Kidney (tissue), 14 donors: Measurements from ENCODE around the gene HSPA6. TPM values are rescaled to one million over a fixed set of nuclear protein-coding genes. Genes with fewer than 3 reads are reported as not detected.
"Not testable (repeated sequence)": the region's sequence is repeated elsewhere in the genome, so short reads cannot be mapped to it uniquely, and the experiment has no call there.

ENCODE experiments used
- DNase-seq, 5 donors: peaks; one replicate each; pipeline ENCODE4 v3.0.0-alpha.2; 2013 to 2020
- FAIRE-seq: peaks from 2 replicates; lab custom pipeline; 2012; peaks lifted over from hg19 to GRCh38; lab: Jason Lieb, UNC
- H3K27ac ChIP-seq, 2 donors: one replicate each; pipeline ENCODE4 v1.7.0; 2013; ENCODE audit warnings: low read depth in 2 of 2, low read length in 2 of 2, inconsistent platforms in 1 of 2
- H3K27me3 ChIP-seq: one replicate; pipeline ENCODE4 v1.7.1; 2013; ENCODE audit warnings: low read length, inconsistent platforms; ENCODE audit not compliant: control insufficient read depth, insufficient read depth
- H3K36me3 ChIP-seq, 3 donors: one replicate each; pipeline versions ENCODE4 v1.7.0 to v1.7.1; 2013; ENCODE audit warnings: low read length in 3 of 3, control low read depth in 1 of 3, inconsistent platforms in 1 of 3; ENCODE audit not compliant: insufficient read depth in 3 of 3, control insufficient read depth in 2 of 3
- H3K4me1 ChIP-seq, 3 donors: one replicate each; pipeline versions ENCODE4 v1.7.0 to v1.7.1; 2013; ENCODE audit warnings: low read length in 3 of 3, inconsistent platforms in 1 of 3, low read depth in 1 of 3; ENCODE audit not compliant: control insufficient read depth in 2 of 3, insufficient read depth in 2 of 3
- H3K4me3 ChIP-seq, 3 donors: one replicate each; pipeline versions ENCODE4 v1.7.0 to v1.8.1; 2013; ENCODE audit warnings: low read length in 3 of 3, control low read depth in 1 of 3, inconsistent platforms in 1 of 3
- H3K9ac ChIP-seq, 3 donors: one replicate each; pipeline versions ENCODE4 v1.7.0 to v1.7.1; 2013; ENCODE audit warnings: low read length in 3 of 3, control low read depth in 1 of 3, inconsistent platforms in 1 of 3
- H3K9me3 ChIP-seq, 3 donors: one replicate each; pipeline versions ENCODE4 v1.7.0 to v1.7.1; 2013; ENCODE audit warnings: low read length in 3 of 3, control low read depth in 1 of 3, inconsistent platforms in 1 of 3; ENCODE audit not compliant: control insufficient read depth in 2 of 3, insufficient read depth in 1 of 3
- intact Hi-C: fragments of 100-400 bp; cut with DNase I; formaldehyde crosslinking; loops from one replicate; pipeline ENCODE4 v1.11.1; 2022
- polyA plus RNA-seq: library from polyadenylated mRNA; stranded (reverse); fragments of 350-450 nt; fragmentation: Illumina TruSeq; extraction: RNeasy Lipid Tissue Mini Kit (QIAGEN cat#74804); gene quantifications from one replicate; pipeline ENCODE4 v1.2.3, GENCODE V29; 2014; ENCODE audit warnings: low read depth, low replicate concordance; ENCODE audit not compliant: insufficient read depth
- total RNA-seq: library from RNA; stranded (reverse); fragmentation: NEBNext Ultra II Directional; extraction: Animal tissue kit (Norgen Biotek cat#: 25700); gene quantifications from one replicate; pipeline ENCODE4 v1.2.1, GENCODE V29; 2021
- TF ChIP-seq, protein P1 (sequence below): IDR thresholded peaks from 3 replicates; pipeline ENCODE4 v1.5.1; 2012; ENCODE audit warnings: mild to moderate bottlenecking, moderate library complexity, borderline replicate concordance; ENCODE audit not compliant: insufficient read depth; ENCODE audit errors: extremely low read depth
- donor health status: control.
- donor health status: control.
- donor health status: control.
- donor health status: control.
- donor health status: control.
- donor health status: DM: yes; HTN: yes; CAD: no.
- donor health status: Normal renal cell carcinoma (clear cell type).

HSPA6 gene
- total and polyA plus RNA-seq, 2 donors from 2014 or later: 2.6 to 5.5 TPM

- Histone ChIP-seq H3K9me3 (no peaks in the 10 kb centered on the region), H3K27me3 (no peaks in the 10 kb centered on the region), H3K9ac (no peak overlapping the region), H3K27ac (no peak overlapping the region), H3K4me3 (no peak overlapping the region), H3K36me3 (no peaks in the 10 kb centered on the region), H3K4me1 (peaks cover 0 to 4% (median 0%) of the 10 kb centered on the region in 3 donors)
- TF ChIP-seq, protein P1, sequence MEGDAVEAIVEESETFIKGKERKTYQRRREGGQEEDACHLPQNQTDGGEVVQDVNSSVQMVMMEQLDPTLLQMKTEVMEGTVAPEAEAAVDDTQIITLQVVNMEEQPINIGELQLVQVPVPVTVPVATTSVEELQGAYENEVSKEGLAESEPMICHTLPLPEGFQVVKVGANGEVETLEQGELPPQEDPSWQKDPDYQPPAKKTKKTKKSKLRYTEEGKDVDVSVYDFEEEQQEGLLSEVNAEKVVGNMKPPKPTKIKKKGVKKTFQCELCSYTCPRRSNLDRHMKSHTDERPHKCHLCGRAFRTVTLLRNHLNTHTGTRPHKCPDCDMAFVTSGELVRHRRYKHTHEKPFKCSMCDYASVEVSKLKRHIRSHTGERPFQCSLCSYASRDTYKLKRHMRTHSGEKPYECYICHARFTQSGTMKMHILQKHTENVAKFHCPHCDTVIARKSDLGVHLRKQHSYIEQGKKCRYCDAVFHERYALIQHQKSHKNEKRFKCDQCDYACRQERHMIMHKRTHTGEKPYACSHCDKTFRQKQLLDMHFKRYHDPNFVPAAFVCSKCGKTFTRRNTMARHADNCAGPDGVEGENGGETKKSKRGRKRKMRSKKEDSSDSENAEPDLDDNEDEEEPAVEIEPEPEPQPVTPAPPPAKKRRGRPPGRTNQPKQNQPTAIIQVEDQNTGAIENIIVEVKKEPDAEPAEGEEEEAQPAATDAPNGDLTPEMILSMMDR: no peak
- FAIRE-seq (no peak), DNase-seq (no peak)
- intact Hi-C loops: no loop called here
Observed at GRCh38 chr1:161511018-161511755, 13.2 kb upstream of the HSPA6 start.

DNA sequence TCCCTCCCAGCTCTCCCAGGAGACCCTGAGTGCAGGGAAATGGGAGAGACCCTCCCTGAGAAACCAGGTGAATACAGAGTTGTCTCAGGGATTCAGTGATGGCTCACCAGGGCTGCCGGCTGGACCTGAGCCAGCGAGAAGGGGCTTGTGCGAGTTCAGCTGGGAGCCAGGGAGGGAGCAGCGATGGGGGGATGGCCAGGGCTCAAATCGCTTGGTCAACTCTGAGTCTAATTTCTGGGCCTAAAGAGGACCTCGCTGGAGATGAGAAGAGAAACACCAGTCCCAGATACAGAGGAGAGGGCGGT lies 12.6 kb upstream of the HSPA6 start:
- DNase-seq: no peak

DNA sequence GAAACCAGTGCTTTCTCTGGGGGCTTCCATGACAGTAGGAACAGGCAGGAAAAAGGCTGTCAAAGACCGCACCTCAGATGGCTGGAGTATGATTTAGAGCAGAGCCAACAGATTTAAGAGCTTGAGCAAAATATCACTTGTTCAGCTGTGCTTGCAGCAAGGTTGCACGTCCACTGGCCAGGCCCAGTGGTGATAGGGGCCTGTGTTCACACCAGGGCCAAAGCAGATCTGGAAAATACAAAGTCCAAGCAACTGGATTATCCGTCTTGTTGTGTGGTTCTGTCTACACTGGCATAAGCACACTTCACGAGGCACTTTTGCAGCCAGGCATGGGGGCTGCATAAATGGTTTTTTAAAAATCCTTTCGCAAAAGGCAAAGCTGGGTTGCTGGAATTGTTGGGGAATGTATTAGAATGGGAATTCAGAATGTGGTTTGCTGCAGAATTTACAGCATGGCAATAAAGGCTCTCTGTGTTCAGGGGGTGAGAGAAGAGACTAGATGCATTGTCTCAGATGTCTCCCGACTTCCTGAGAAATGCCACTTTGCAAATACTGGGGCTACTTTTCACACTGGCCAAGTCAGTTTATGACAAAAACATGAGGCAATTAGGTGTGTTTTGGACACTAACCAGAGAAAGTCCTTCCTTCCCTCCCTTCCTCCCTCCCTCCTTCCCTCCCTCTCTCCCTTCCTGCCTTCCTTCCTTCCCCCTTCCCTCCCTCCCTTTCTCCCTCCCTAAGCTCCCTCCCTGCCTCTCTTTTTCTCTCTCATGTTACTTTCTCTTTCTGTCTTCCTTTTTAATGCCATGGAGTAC lies 11.5 kb upstream of the HSPA6 start:
- H3K27ac ChIP-seq: peak overlapping the region in 1 of 2 donors; percentile 47
- intact Hi-C loops, H3K4me3 ChIP-seq, H3K4me1 ChIP-seq, H3K27me3 ChIP-seq, H3K9me3 ChIP-seq, DNase-seq, H3K36me3 ChIP-seq, FAIRE-seq, H3K9ac ChIP-seq: not testable (repeated sequence)

More for the DNA sequence above, 12.6 kb upstream of the HSPA6 start:
- no peaks in the 10 kb centered on the region for H3K9me3 ChIP-seq
- H3K4me3 ChIP-seq: no peak overlapping the region
- FAIRE-seq: no peak
- intact Hi-C loops: no loop called here
- H3K27ac ChIP-seq: no peak overlapping the region
- H3K9ac ChIP-seq: no peak overlapping the region
- TF ChIP-seq, protein P1: no peak
- peaks cover 0 to 4% (median 0%) of the 10 kb centered on the region in 3 donors for H3K4me1 ChIP-seq
- H3K27me3 ChIP-seq: no peaks in the 10 kb centered on the region
- no peaks in the 10 kb centered on the region for H3K36me3 ChIP-seq

DNA sequence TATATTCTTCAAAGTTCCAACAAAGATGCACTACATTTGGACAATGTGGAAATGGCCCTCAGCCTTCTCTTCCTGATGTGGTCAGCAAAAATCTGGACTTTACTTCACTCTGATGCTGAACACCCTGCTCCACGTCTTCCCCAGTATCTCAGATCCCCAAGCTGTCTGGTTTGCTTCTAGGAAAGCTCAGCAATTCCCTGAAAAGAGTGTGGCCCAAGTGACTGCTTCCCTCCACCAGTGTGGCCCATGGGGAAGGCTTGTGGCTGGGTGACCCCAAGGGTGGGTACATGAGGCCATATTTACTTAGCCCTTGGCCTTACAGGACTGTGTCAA lies 10.9 kb upstream of the HSPA6 start:
- FAIRE-seq, H3K4me1 ChIP-seq, DNase-seq, H3K9me3 ChIP-seq, H3K36me3 ChIP-seq, H3K27me3 ChIP-seq, intact Hi-C loops, H3K9ac ChIP-seq, H3K4me3 ChIP-seq: not testable (repeated sequence)
- peak overlapping the region in 1 of 2 donors; percentile 75 for H3K27ac ChIP-seq

DNA sequence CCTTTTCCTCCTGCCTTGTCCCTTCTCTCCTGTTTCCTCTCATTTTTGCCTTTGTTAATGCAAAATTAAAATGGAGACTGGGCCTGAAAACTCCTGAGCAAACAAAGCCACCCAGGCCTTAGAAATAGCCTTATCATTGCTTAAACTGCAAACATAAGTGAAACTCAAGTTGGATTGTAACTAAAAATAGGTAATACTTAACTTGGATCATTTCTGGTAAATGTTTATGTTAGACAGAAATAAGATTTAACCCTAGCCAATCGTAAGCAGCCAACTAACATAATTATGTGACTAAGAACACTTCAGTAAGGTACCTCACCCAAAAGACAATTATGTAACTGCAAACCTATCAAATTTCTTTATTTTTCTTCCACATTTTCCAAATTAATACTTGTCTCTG lies 10.4 kb upstream of the HSPA6 start:
- H3K27me3 ChIP-seq, FAIRE-seq, intact Hi-C loops, H3K9ac ChIP-seq, H3K9me3 ChIP-seq, DNase-seq, H3K4me1 ChIP-seq, H3K36me3 ChIP-seq, H3K4me3 ChIP-seq: not testable (repeated sequence)
- H3K27ac ChIP-seq: peak overlapping the region in 1 of 2 donors; percentile 75

DNA sequence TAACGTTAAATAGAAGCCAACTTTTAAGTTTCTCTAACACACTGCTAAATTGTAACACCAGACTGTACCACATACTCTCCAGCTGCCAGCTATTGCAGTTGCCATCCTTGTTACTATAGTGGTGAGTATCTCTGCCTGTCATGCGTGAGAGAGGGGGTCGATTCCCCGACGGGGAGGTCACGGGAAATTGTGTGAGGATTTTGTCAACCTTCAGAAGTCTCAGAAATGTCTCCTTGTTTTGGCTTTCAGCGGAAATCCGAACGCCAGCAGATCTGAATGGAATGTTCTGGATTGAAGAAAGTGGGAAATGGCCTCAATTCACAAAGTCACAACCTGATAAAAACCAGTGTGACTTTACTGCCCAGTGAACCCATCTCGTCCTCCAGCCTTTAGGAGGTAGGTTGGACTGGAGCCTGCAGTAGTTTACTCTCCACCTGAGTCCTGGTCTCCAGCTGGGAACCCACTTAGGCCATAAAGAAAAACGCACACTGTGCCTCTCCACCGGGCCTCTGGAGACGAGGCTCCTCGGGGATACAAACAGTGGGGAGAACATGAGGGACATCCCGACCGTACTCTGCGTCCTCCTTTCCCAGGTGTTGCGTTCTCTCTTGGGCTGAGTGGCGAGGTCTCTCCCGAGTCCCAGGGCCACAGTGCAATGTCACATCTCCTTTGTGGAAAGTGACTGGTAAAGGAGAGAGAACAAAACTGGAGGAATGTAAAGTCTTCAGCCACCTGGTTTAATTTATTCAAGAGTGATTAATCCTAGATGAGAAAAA lies 1.1 kb upstream of the HSPA6 start:
- H3K36me3 ChIP-seq, H3K27me3 ChIP-seq, FAIRE-seq, DNase-seq, H3K27ac ChIP-seq, H3K9me3 ChIP-seq, intact Hi-C loops, H3K4me1 ChIP-seq: not testable (repeated sequence)
- peak overlapping the region in 1 of 3 donors; percentile 71 for H3K9ac ChIP-seq
- H3K4me3 ChIP-seq: peak overlapping the region in 1 of 3 donors; percentile 78
